SJCRH30 (cell line): ENCODE measurements around the gene HAPLN1. TPM values are rescaled to one million over a fixed set of nuclear protein-coding genes. Genes with fewer than 3 reads are reported as not detected.
A peak's percentile ranks its signal among the peaks of the same experiment; 100 is the strongest.
"Not testable (repeated sequence)": the region's sequence is repeated elsewhere in the genome, so short reads cannot be mapped to it uniquely, and the experiment has no call there.

ENCODE experiments used
- DNase-seq, 2 experiments: peaks; one replicate each; pipeline ENCODE4 v3.0.0-alpha.2; 2015 to 2020
- H3K27ac ChIP-seq: fragments of 250-450 bp; sonication (Bioruptor Pico); 2 replicates; pipeline ENCODE4 v1.5.1; 2020; ENCODE audit warnings: mild to moderate bottlenecking, moderate library complexity
- H3K27me3 ChIP-seq: fragments of 250-450 bp; sonication (Bioruptor Pico); 2 replicates; pipeline ENCODE4 v1.5.1; 2020; ENCODE audit warnings: mild to moderate bottlenecking, moderate library complexity
- H3K36me3 ChIP-seq: fragments of 250-450 bp; sonication (Bioruptor Pico); 2 replicates; pipeline ENCODE4 v1.5.1; 2020; ENCODE audit warnings: mild to moderate bottlenecking, moderate library complexity
- H3K4me1 ChIP-seq: fragments of 250-450 bp; sonication (Bioruptor Pico); 2 replicates; pipeline ENCODE4 v1.5.1; 2020; ENCODE audit warnings: mild to moderate bottlenecking, moderate library complexity
- H3K4me3 ChIP-seq: fragments of 250-450 bp; sonication (Bioruptor Pico); 2 replicates; pipeline ENCODE4 v1.5.1; 2020; ENCODE audit warnings: mild to moderate bottlenecking, moderate library complexity
- H3K9me3 ChIP-seq: fragments of 250-450 bp; sonication (Bioruptor Pico); replicated peaks from 2 replicates; pipeline ENCODE4 v1.5.1; 2020; ENCODE audit warnings: mild to moderate bottlenecking, moderate library complexity
- total RNA-seq: library from RNA; depleted of rRNA; stranded (reverse); fragments of >200 nt; shearing (Covaris generic); gene quantifications from 2 replicates; pipeline ENCODE4 v1.2.3, GENCODE V29; 2014; rRNA removed

Gene HAPLN1
- total RNA-seq, result 0.53 and 1.6 TPM in 2 replicates

- Histone ChIP-seq H3K27me3 (no peaks in the 10 kb centered on the region; the same call in 1 of the 2 replicates), H3K27ac (peak within 1 kb of the TSS; percentile 56), H3K4me3 (peak within 1 kb of the TSS; percentile 73), H3K9me3 (no peaks in the 10 kb centered on the region), H3K4me1 (peaks cover 18% of the 10 kb centered on the region), H3K36me3 (no peaks in the 10 kb centered on the region)
- DNase-seq, result peak in 1 of 2 experiments; percentile 10
Measured at GRCh38 chr5:83720836-83721537, at the start of gene HAPLN1. HAPLN1 (minus strand) TSS chr5:83720855; CDS start chr5:83673523, 47,332 bp downstream.

GRCh38 chr5:83767409-83767992 lies 46.8 kb upstream of the HAPLN1 start:
- Histone ChIP-seq H3K9me3 (peaks cover 18% of the 10 kb centered on the region), H3K36me3 (no peaks in the 10 kb centered on the region), H3K4me1 (no peaks in the 10 kb centered on the region), H3K27me3 (no peaks in the 10 kb centered on the region), H3K27ac (no peak overlapping the region), H3K4me3 (no peak overlapping the region)
- peak in 1 of 2 experiments; percentile 32 for DNase-seq

DNA sequence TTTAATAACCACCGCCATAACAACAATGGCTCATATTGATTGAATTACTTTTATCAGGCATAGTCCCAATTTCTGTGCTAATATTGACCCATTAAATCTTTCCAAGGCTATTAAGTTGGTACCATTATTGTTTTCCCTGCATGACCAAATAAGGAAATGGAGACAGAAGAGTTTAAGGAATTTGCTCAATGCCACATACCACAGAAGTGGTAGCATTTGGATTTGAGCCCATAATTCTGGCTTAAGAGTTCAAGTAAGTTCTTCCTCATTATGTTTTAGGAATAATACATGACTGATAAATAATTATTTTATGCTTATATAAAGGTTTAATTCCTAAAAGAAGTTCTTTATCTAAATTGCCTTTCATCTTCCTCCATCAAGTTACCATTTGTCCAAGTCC lies 43.4 kb upstream of the HAPLN1 start:
- no peaks in the 10 kb centered on the region for H3K27me3 ChIP-seq
- H3K27ac ChIP-seq, result no peak overlapping the region
- DNase-seq, result no peak
- no peak overlapping the region for H3K4me3 ChIP-seq
- H3K36me3 ChIP-seq, result no peaks in the 10 kb centered on the region
- peaks cover 18% of the 10 kb centered on the region for H3K9me3 ChIP-seq
- H3K4me1 ChIP-seq, result no peaks in the 10 kb centered on the region

DNA sequence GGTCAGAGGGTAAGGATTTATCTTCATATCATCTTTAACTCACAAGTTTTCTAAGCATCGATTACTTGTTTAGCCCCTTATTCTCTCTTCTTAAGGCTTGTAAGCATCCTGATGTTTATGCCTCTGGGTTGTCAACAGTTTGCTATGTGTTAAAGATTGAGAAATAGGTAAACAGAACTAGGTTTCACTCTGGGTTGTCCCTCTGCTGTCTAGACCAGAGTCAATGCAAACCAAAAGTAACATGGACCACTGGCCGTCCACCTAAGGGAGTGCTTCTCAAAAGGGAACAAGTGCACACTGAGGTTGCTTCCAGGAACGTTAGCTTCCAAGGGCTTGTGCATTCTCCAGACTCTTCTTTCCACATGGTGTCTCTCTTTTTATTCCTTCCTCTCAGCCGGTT lies 39.9 kb upstream of the HAPLN1 start:
- Histone ChIP-seq H3K4me3 (no peak overlapping the region), H3K36me3 (no peaks in the 10 kb centered on the region), H3K4me1 (no peaks in the 10 kb centered on the region), H3K27ac (no peak overlapping the region), H3K27me3 (no peaks in the 10 kb centered on the region), H3K9me3 (no peaks in the 10 kb centered on the region; the same call in none of the 2 replicates)
- DNase-seq, result no peak

- Histone ChIP-seq H3K4me3 (no peak overlapping the region), H3K36me3 (no peaks in the 10 kb centered on the region), H3K9me3 (peaks cover 9% of the 10 kb centered on the region; the same call in 1 of the 2 replicates), H3K27me3 (no peaks in the 10 kb centered on the region), H3K4me1 (no peaks in the 10 kb centered on the region), H3K27ac (no peak overlapping the region)
- DNase-seq, result no peak
Measured at GRCh38 chr5:83752700-83753099, 32.0 kb upstream of the HAPLN1 start.

DNA sequence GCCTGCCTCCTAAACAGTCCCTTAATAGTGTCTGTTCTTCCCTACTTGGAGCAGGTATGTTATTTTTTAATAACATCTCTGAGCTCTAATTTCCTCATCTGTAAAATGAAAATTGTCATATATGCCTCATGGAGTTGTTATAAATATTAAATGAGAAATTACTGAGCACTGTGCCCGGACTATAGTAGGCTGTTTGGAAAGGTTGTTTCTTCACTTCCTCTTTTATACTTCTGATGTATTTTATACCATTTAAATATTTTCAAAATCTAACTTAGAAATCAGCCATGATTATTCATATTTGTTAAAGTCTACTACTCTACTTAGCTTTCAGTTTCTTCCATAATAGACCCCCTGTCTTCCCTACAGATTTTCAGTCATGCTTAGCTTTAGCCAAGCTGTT lies 30.5 kb upstream of the HAPLN1 start:
- Histone ChIP-seq H3K36me3 (no peaks in the 10 kb centered on the region), H3K9me3 (peaks cover 9% of the 10 kb centered on the region; the same call in 1 of the 2 replicates), H3K4me1 (no peaks in the 10 kb centered on the region), H3K4me3 (no peak overlapping the region), H3K27ac (no peak overlapping the region), H3K27me3 (no peaks in the 10 kb centered on the region)
- no peak for DNase-seq

GRCh38 chr5:83750749-83751148 lies 30.1 kb upstream of the HAPLN1 start:
- Histone ChIP-seq H3K4me1 (no peaks in the 10 kb centered on the region), H3K4me3 (no peak overlapping the region), H3K9me3 (peaks cover 9% of the 10 kb centered on the region; the same call in 1 of the 2 replicates), H3K36me3 (no peaks in the 10 kb centered on the region), H3K27ac (no peak overlapping the region), H3K27me3 (no peaks in the 10 kb centered on the region)
- DNase-seq, result no peak

DNA sequence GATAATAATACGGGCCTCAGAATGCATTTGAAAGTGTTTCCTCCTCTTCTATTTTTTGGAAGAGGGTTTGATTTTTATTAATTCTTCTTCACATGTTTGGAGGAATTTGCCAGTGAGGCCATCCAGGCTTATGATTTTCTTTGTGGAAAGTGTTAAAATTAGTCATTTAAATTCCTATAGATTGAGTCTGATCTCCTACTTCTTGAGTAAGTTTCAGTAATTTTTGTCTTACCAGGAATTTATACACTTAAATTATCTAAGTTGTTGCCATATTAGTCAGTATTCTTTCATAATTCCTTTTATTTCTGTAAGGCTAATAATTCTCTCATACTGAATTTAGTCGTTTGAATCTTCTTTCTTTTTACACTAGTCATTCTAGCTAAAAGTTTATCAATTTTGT lies 25.2 kb upstream of the HAPLN1 start:
- Histone ChIP-seq H3K27ac (no peak overlapping the region), H3K36me3 (no peaks in the 10 kb centered on the region), H3K27me3 (no peaks in the 10 kb centered on the region), H3K9me3 (no peaks in the 10 kb centered on the region; the same call in 1 of the 2 replicates), H3K4me3 (no peak overlapping the region), H3K4me1 (no peaks in the 10 kb centered on the region)
- no peak for DNase-seq

DNA sequence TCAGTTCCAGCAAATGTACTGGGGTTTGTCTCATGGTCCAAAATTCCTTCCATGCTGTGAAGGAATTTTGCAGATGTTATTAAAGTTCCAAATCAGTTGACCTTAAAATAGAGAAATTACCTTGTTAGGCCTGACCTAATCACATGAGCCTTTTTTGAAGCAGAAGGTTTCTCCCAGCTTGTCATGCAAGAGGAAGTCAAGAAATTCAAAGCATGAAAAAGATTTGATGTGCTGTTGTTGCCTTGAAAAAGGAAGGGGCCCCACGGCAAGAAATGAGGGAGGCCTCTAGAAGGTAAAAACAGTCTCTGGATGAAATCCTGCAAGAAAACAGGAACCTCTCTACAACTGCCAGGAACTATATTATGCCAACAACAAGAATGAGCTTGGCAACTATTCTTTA lies 24.2 kb upstream of the HAPLN1 start:
- no peak for DNase-seq

DNA sequence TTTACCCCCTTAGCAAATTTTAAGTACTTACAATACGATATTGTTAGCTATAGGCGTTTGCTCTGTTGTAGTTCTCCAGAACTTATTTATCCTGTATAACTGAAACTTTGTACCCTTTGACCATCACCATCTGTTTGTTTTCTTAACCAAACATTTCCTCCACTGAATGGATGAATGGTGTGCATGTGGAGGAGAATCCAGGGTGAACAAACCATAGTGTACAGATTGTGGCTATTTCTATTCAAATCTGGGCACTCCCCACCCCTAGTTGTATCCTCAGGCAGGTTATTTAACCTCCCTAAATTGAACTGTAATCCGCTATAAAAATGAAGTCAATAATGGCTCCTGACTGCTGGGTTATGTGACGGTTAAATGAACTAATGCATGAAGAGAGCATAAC lies 21.4 kb upstream of the HAPLN1 start:
- Histone ChIP-seq H3K36me3 (no peaks in the 10 kb centered on the region), H3K4me3 (no peak overlapping the region), H3K9me3 (no peaks in the 10 kb centered on the region), H3K27me3 (no peaks in the 10 kb centered on the region), H3K27ac (no peak overlapping the region), H3K4me1 (no peaks in the 10 kb centered on the region)
- DNase-seq, result no peak

More for the DNA sequence above, 24.2 kb upstream of the HAPLN1 start:
- Histone ChIP-seq H3K36me3 (no peaks in the 10 kb centered on the region), H3K27ac (no peak overlapping the region), H3K27me3 (no peaks in the 10 kb centered on the region), H3K9me3 (no peaks in the 10 kb centered on the region), H3K4me1 (no peaks in the 10 kb centered on the region), H3K4me3 (no peak overlapping the region)

- Histone ChIP-seq H3K27ac (no peak overlapping the region), H3K27me3 (no peaks in the 10 kb centered on the region), H3K36me3 (no peaks in the 10 kb centered on the region), H3K9me3 (no peaks in the 10 kb centered on the region), H3K4me1 (no peaks in the 10 kb centered on the region), H3K4me3 (no peak overlapping the region)
- DNase-seq, result no peak
Measured at GRCh38 chr5:83741571-83741970, 20.9 kb upstream of the HAPLN1 start.

GRCh38 chr5:83740741-83741140 lies 20.1 kb upstream of the HAPLN1 start:
- H3K27ac ChIP-seq, result no peak overlapping the region
- DNase-seq, result no peak
- no peaks in the 10 kb centered on the region for H3K4me1 ChIP-seq
- no peak overlapping the region for H3K4me3 ChIP-seq
- H3K36me3 ChIP-seq, result no peaks in the 10 kb centered on the region
- no peaks in the 10 kb centered on the region for H3K27me3 ChIP-seq
- no peaks in the 10 kb centered on the region for H3K9me3 ChIP-seq

DNA sequence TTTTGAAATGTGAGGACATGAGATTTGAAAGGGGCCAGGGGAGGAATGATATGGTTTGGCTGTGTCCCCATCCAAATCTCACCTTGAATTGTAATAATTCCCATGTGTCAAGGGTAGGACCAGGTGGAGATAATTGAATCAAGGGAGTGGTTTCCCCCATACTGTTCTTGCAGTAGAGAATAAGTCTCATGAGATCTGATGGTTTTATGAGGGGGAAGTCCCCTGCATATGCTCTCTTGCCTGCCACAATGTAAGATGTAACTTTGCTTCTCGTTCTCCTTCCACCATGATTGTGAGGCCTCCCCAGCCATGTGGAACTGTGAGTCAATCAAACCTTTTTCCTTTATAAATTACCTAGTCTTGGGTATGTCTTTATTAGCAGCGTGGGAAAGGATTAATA lies 15.5 kb upstream of the HAPLN1 start:
- H3K36me3 ChIP-seq, H3K27ac ChIP-seq, H3K4me1 ChIP-seq, H3K9me3 ChIP-seq, H3K4me3 ChIP-seq, H3K27me3 ChIP-seq, DNase-seq: not testable (repeated sequence)

- not testable (repeated sequence) for H3K36me3 ChIP-seq, H3K4me3 ChIP-seq, H3K4me1 ChIP-seq, H3K27ac ChIP-seq, H3K9me3 ChIP-seq, DNase-seq, H3K27me3 ChIP-seq
Measured at GRCh38 chr5:83735058-83735457, 14.4 kb upstream of the HAPLN1 start.

DNA sequence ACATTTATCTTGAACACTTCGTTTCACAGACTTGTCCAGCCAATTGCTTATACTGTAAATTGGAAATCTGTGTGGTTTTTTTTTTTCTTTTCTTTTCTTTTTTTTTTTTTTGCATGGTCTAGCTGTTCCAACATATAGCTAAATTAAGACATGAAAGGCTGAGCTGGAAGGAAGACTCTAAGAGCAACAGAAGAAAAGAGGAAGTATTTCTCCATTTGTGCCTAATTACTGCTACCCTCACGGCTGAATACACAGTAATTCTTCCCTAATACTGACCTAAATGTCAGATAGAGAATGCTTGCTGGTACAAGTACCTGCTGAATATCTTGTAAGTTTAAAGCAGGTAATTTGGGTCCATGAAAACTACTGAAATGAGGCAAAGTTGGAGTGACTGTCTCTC lies 11.0 kb upstream of the HAPLN1 start:
- DNase-seq, result no peak
- Histone ChIP-seq H3K27me3 (no peaks in the 10 kb centered on the region), H3K36me3 (no peaks in the 10 kb centered on the region), H3K4me1 (no peaks in the 10 kb centered on the region), H3K4me3 (no peak overlapping the region), H3K9me3 (no peaks in the 10 kb centered on the region), H3K27ac (no peak overlapping the region)

DNA sequence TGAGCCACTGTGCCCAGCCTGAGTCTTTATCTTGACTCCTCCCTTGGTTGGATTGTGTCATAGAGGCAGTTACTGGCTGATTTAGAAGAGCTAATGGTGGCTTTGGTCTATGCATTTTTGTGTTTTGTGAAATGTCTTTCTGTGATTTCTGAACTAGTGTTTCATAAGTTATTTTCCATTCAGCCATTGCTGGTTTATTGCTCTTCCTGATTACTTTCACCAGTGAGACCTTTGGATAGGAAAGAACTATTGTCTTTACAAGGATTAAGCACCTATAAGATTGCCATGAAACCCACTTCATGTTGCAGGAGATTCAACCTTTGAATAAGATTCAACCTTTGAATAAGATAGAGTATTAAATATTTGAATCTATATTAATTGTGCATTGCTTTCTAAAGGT lies 8.7 kb upstream of the HAPLN1 start:
- DNase-seq, result no peak
- Histone ChIP-seq H3K36me3 (no peaks in the 10 kb centered on the region), H3K27me3 (no peaks in the 10 kb centered on the region)

More for the DNA sequence above, 8.7 kb upstream of the HAPLN1 start:
- no peak overlapping the region for H3K4me3 ChIP-seq
- peaks cover 12% of the 10 kb centered on the region for H3K4me1 ChIP-seq
- no peaks in the 10 kb centered on the region for H3K9me3 ChIP-seq
- no peak overlapping the region for H3K27ac ChIP-seq
